ENCODE measurements around the gene MSI2. TPM values are rescaled to one million over a fixed set of nuclear protein-coding genes. Genes with fewer than 3 reads are reported as not detected.

Gene MSI2
- total RNA-seq, 1 donor from 2014 or later: 144 TPM

DNA sequence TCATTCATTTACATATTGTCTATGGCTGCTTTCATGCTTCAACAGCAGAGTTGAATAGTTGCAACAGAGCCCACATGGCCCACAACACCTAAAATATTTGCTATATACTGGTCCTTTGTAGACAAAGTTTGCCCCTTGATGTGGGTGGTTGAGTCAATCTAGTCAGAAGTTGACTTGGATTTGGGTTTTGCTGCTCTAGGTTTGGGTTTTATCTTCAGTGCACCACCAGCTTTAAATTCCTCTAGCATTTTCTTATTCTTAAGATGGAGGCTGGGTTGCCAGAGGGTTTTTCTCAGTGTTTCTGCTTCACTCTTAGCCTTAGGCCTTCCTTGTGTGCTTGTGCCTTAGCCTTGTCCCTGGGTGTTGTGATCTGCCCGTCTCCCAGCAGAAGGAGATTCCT, 437.7 kb downstream of the MSI2 start:
- H3K36me3 Mint-ChIP-seq: peaks cover 15% of the 10 kb centered on the region
- no peak for DNase-seq (ENCODE audit: low spot score in 2 of 2, unreplicated experiment in 2 of 2)
- TF ChIP-seq CTCF (IDR thresholded peaks at IDR 0.05; ENCODE audit: unreplicated experiment): no peak

DNA sequence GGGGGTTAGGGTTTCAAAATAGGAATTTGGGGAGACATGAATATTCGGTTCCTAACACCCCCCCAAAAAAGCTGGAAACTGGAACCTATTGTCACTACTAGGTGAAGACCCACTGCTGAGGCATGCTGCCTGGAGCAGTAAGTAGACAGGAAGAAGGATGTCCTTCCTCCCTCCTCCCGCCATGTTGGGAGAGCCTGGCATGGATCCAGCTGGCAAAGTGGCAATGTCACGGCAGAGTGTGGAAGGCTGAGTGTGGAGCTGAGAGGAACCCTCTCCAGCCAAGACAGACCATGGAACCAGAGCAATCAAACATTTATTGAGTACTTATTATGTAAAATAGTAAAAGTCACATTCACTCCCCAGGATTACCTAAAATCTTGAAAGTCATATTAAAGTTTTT, 439.7 kb downstream of the MSI2 start:
- Mint-ChIP-seq H3K9me3 (peaks cover 41% of the 10 kb centered on the region), H3K27ac (no peak overlapping the region), H3K27me3 (ENCODE audit: low read depth) (no peaks in the 10 kb centered on the region), H3K4me3 (no peak overlapping the region), H3K4me1 (peaks cover 14% of the 10 kb centered on the region), H3K36me3 (peaks cover 15% of the 10 kb centered on the region)
- no peak for DNase-seq (ENCODE audit: low spot score in 2 of 2, unreplicated experiment in 2 of 2)
- TF ChIP-seq CTCF (IDR thresholded peaks at IDR 0.05; ENCODE audit: unreplicated experiment): no peak

More for the DNA sequence above, 437.7 kb downstream of the MSI2 start:
- Mint-ChIP-seq H3K4me1 (no peaks in the 10 kb centered on the region), H3K9me3 (peaks cover 45% of the 10 kb centered on the region), H3K27me3 (ENCODE audit: low read depth) (no peaks in the 10 kb centered on the region), H3K27ac (no peak overlapping the region), H3K4me3 (no peak overlapping the region)

GRCh38 chr17:57697197-57697596, 440.9 kb downstream of the MSI2 start:
- Mint-ChIP-seq H3K27ac (no peak overlapping the region), H3K9me3 (peaks cover 31% of the 10 kb centered on the region), H3K4me1 (peaks cover 14% of the 10 kb centered on the region), H3K27me3 (ENCODE audit: low read depth) (no peaks in the 10 kb centered on the region), H3K4me3 (no peak overlapping the region), H3K36me3 (peaks cover 12% of the 10 kb centered on the region)
- TF ChIP-seq CTCF (IDR thresholded peaks at IDR 0.05; ENCODE audit: unreplicated experiment): no peak
- no peak for DNase-seq (ENCODE audit: low spot score in 2 of 2, unreplicated experiment in 2 of 2)

DNA sequence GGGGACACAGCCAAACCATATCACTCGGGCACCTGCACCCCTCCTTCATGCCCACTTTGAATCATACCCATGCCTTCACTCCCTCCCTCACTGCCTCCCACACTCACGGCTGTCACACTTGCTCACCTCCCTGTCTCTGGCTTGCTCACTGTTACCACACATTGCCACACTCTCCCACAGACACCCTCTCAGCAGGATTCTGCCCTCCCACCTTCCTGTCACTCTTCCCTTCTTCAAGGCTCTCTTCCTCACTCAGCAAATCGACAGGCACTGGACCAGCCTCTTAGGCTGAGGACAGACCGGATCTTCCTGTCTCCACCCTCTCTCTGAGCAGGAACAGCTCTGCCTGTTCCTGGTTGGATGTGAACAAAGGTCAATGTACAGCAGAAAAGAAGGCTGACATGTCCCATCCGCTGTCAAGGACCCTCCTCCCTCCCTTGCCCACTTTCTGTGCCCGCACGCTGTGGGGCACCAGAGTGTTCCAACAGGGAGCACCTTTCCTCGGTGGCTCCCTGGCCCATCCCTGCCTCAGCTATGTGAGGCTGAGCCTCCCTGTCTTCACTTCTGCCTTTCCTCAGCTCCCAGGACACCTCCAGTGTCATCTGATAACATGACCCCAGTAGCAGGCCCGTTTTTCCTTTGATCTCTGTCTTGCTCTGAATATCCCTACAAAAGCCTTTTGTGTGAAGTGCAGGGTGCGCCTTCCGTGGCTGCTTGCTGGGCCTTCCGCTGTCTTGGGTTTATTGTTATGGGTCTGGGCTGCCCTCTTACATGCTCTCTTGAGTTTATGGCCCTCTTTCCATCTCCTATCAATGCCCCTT, 441.8 kb downstream of the MSI2 start:
- H3K4me3 Mint-ChIP-seq: no peak overlapping the region
- no peaks in the 10 kb centered on the region for H3K27me3 Mint-ChIP-seq (ENCODE audit: low read depth)
- peaks cover 23% of the 10 kb centered on the region for H3K9me3 Mint-ChIP-seq
- peaks cover 14% of the 10 kb centered on the region for H3K4me1 Mint-ChIP-seq
- H3K27ac Mint-ChIP-seq: no peak overlapping the region
- DNase-seq (ENCODE audit: low spot score in 2 of 2, unreplicated experiment in 2 of 2): no peak
- TF ChIP-seq CTCF (IDR thresholded peaks at IDR 0.05; ENCODE audit: unreplicated experiment): no peak
- H3K36me3 Mint-ChIP-seq: peaks cover 7% of the 10 kb centered on the region

GRCh38 chr17:57699751-57700219, 443.5 kb downstream of the MSI2 start:
- Mint-ChIP-seq H3K27me3 (ENCODE audit: low read depth) (no peaks in the 10 kb centered on the region), H3K9me3 (peaks cover 14% of the 10 kb centered on the region), H3K4me1 (peaks cover 14% of the 10 kb centered on the region), H3K27ac (peak overlapping the region; percentile 35), H3K4me3 (no peak overlapping the region), H3K36me3 (peaks cover 2% of the 10 kb centered on the region)
- TF ChIP-seq CTCF (IDR thresholded peaks at IDR 0.05; ENCODE audit: unreplicated experiment): no peak
- DNase-seq (ENCODE audit: low spot score in 2 of 2, unreplicated experiment in 2 of 2): no peak

Data from mesothelial cell of epicardium (in vitro differentiated cells).